Measurements from ENCODE around the gene MATN1.

The MATN1 gene

GRCh38 chr1:30746212-30747032 lies 23.0 kb upstream of the MATN1 start (continued):
- no peak for TF ChIP-seq CSRNP3 (CRISPR knock-in tag; IDR thresholded peaks at IDR 0.05)
- no peak for TF ChIP-seq GLIS3 (CRISPR knock-in tag; IDR thresholded peaks at IDR 0.05)
- TF ChIP-seq ZFP3 (CRISPR knock-in tag; IDR thresholded peaks at IDR 0.05) = no peak

- TF ChIP-seq RARB (CRISPR knock-in tag; IDR thresholded peaks at IDR 0.05) (no peak), PPARA (CRISPR knock-in tag; IDR thresholded peaks at IDR 0.05; ENCODE audit: borderline replicate concordance) (no peak), TOX (CRISPR knock-in tag; IDR thresholded peaks at IDR 0.05; ENCODE audit: borderline replicate concordance) (no peak), ZNF565 (CRISPR knock-in tag; conservative IDR thresholded peaks at IDR 0.05; ENCODE audit: low read depth) (no peak), CREB5 (CRISPR knock-in tag; IDR thresholded peaks at IDR 0.05; ENCODE audit: low read depth) (no peak), ISL1 (CRISPR knock-in tag; IDR thresholded peaks at IDR 0.05) (no peak), GLIS3 (CRISPR knock-in tag; IDR thresholded peaks at IDR 0.05) (no peak), ZC3H10 (CRISPR knock-in tag; IDR thresholded peaks at IDR 0.05) (no peak), ESRRG (CRISPR knock-in tag; IDR thresholded peaks at IDR 0.05) (no peak), OSR1 (CRISPR knock-in tag; IDR thresholded peaks at IDR 0.05) (no peak), BACH2 (CRISPR knock-in tag; IDR thresholded peaks at IDR 0.05; ENCODE audit: borderline replicate concordance) (no peak), TSHZ2 (CRISPR knock-in tag; IDR thresholded peaks at IDR 0.05) (no peak), POU6F1 (CRISPR knock-in tag; IDR thresholded peaks at IDR 0.05; ENCODE audit: borderline replicate concordance, low read depth) (no peak)
- ATAC-seq = no peak
These were observed 22.4 kb upstream of the MATN1 start for GRCh38 chr1:30745834-30746208.

- no peak for ATAC-seq
- TF ChIP-seq POU6F1 (CRISPR knock-in tag; IDR thresholded peaks at IDR 0.05; ENCODE audit: borderline replicate concordance, low read depth) (no peak), CSRNP3 (CRISPR knock-in tag; IDR thresholded peaks at IDR 0.05) (no peak), BACH2 (CRISPR knock-in tag; IDR thresholded peaks at IDR 0.05; ENCODE audit: borderline replicate concordance) (no peak), TSHZ2 (CRISPR knock-in tag; IDR thresholded peaks at IDR 0.05) (no peak), RARB (CRISPR knock-in tag; IDR thresholded peaks at IDR 0.05) (no peak), ISL1 (CRISPR knock-in tag; IDR thresholded peaks at IDR 0.05) (no peak), TOX (CRISPR knock-in tag; IDR thresholded peaks at IDR 0.05; ENCODE audit: borderline replicate concordance) (no peak), ZNF70 (CRISPR knock-in tag; IDR thresholded peaks at IDR 0.05) (no peak), SNAI2 (CRISPR knock-in tag; IDR thresholded peaks at IDR 0.05) (no peak), TCF4 (CRISPR knock-in tag; IDR thresholded peaks at IDR 0.05; ENCODE audit: borderline replicate concordance) (no peak), ZNF565 (CRISPR knock-in tag; conservative IDR thresholded peaks at IDR 0.05; ENCODE audit: low read depth) (no peak), ZC3H10 (CRISPR knock-in tag; IDR thresholded peaks at IDR 0.05) (no peak), OSR1 (CRISPR knock-in tag; IDR thresholded peaks at IDR 0.05) (no peak), ZFP30 (CRISPR knock-in tag; IDR thresholded peaks at IDR 0.05) (no peak)
These were observed 21.9 kb upstream of the MATN1 start for GRCh38 chr1:30745156-30745833.

All from SK-N-SH treated with all-trans-retinoic acid at 6 μM for 48 hours (cell line).